Esophagus squamous epithelium (tissue), 5 donors: ENCODE data around the gene SERPINI1. TPM values are rescaled to one million over a fixed set of nuclear protein-coding genes. Genes with fewer than 3 reads are reported as not detected.

Experiments used
- DNase-seq: peaks from one replicate; lab custom pipeline; 2025; lab: John Stamatoyannopoulos, UW
- H3K27ac ChIP-seq, 4 donors: fragments of 200-600 bp; sonication (generic); one replicate each; pipeline ENCODE4 v1.5.1; 2016 to 2019; ENCODE audit warnings: mild to moderate bottlenecking in 1 of 4
- H3K27me3 ChIP-seq, 4 donors: fragments of 200-600 bp; sonication (generic); 1 replicate in 3 of 4; 2 replicates in 1 of 4; pipeline versions ENCODE4 v1.5.1 to v1.6.0; 2017 to 2021; ENCODE audit warnings: antibody characterized with exemption in 1 of 4
- H3K36me3 ChIP-seq, 3 donors: fragments of 200-600 bp; sonication (generic); one replicate each; pipeline ENCODE4 v1.5.1; 2016 to 2019
- H3K4me1 ChIP-seq, 3 donors: fragments of 200-600 bp; sonication (generic); one replicate each; pipeline ENCODE4 v1.5.1; 2017 to 2019
- H3K4me3 ChIP-seq, 4 donors: fragments of 200-600 bp; sonication (generic); 1 replicate in 3 of 4; 2 replicates in 1 of 4; pipeline ENCODE4 v1.5.1; 2016 to 2019; ENCODE audit warnings: mild to moderate bottlenecking in 2 of 4, moderate library complexity in 1 of 4
- H3K9me3 ChIP-seq, 3 donors: fragments of 200-600 bp; sonication (generic); one replicate each; pipeline ENCODE4 v1.5.1; 2016 to 2019
- POLR2A ChIP-seq, 4 donors: fragments of 450-650 bp; IDR thresholded peaks; one replicate each; pipeline ENCODE4 v1.6.1; 2017; ENCODE audit warnings: antibody characterized with exemption in 4 of 4, mild to moderate bottlenecking in 4 of 4, moderate library complexity in 3 of 4
- WGBS, 2 donors: methylation state at CpG; one replicate each; pipeline ENCODE4 v1.1.5; 2018; 5-methylcytosine and 5-hydroxymethylcytosine counted together
- intact Hi-C: fragments of 100-400 bp; cut with DNase I; formaldehyde crosslinking; loops from one replicate; pipeline ENCODE4 v1.15.0; 2022
- total RNA-seq, 4 donors: library from RNA; depleted of rRNA; stranded (reverse); fragments of >200 nt; gene quantifications; one replicate each; pipeline ENCODE4 v1.1.0, GENCODE V29; 2016
- TF ChIP-seq, protein P1 (sequence below), 6 experiments: fragments of 450-650 bp in 4 of 6; fragments of 200-600 bp in 2 of 6; sonication (generic) in 2 of 6; IDR thresholded peaks; one replicate each; pipeline ENCODE4 v1.5.1; 2016 to 2019; ENCODE audit warnings: antibody characterized with exemption in 6 of 6, mild to moderate bottlenecking in 4 of 6, moderate library complexity in 4 of 6
- donor health status: DM: yes; HTN: yes; CAD: no.

SERPINI1 gene
- total RNA-seq, 4 donors from 2014 or later, result 1.1 to 4.4 (median 3.5) TPM

DNA sequence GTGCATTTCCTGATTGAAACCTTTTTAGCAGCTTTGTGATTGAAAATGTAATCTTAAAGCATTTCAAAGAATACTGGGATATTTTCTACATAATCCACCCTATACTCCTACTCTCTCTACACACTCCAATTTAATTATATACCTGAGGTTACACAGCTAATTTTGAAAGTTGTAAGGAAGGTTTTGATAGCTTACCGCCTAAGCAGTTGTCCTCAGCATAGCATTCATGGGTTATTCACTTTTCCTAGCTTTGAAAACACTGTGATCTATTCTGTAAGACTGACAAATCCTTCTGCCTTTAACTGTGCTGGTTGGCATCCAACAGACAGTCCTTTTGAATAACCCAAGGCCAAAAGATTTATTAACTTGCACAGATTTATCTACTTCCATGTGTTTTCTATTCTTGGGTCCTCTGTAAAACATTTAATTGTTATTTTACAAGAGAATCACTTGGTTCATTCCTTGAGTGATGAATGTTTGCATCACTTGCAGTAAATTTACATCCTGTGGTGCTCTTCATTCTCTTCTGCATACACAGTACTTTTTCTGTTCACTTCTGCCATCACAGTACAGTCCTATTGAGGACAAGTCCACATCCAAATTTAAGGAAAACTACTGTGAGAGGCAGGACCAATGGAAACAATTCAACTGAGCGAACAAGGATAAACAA lies 44.8 kb downstream of the SERPINI1 start:
- H3K27ac ChIP-seq, result no peak overlapping the region
- 78 to 83% methylated on average over 2 of the region's 2 CpGs for whole genome bisulfite sequencing, 2 donors
- H3K27me3 ChIP-seq, result no peaks in the 10 kb centered on the region
- H3K9me3 ChIP-seq, result peaks cover 0 to 11% (median 0%) of the 10 kb centered on the region in 3 donors
- TF ChIP-seq, protein P1, sequence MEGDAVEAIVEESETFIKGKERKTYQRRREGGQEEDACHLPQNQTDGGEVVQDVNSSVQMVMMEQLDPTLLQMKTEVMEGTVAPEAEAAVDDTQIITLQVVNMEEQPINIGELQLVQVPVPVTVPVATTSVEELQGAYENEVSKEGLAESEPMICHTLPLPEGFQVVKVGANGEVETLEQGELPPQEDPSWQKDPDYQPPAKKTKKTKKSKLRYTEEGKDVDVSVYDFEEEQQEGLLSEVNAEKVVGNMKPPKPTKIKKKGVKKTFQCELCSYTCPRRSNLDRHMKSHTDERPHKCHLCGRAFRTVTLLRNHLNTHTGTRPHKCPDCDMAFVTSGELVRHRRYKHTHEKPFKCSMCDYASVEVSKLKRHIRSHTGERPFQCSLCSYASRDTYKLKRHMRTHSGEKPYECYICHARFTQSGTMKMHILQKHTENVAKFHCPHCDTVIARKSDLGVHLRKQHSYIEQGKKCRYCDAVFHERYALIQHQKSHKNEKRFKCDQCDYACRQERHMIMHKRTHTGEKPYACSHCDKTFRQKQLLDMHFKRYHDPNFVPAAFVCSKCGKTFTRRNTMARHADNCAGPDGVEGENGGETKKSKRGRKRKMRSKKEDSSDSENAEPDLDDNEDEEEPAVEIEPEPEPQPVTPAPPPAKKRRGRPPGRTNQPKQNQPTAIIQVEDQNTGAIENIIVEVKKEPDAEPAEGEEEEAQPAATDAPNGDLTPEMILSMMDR (IDR thresholded peaks at IDR 0.05), result no peak
- TF ChIP-seq POLR2A (IDR thresholded peaks at IDR 0.05), result no peak
- peaks cover 0 to 9% (median 0%) of the 10 kb centered on the region in 3 donors for H3K4me1 ChIP-seq
- no peak overlapping the region for H3K4me3 ChIP-seq
- no peak for DNase-seq
- no peaks in the 10 kb centered on the region for H3K36me3 ChIP-seq
- intact Hi-C loops, result no loop called here

DNA sequence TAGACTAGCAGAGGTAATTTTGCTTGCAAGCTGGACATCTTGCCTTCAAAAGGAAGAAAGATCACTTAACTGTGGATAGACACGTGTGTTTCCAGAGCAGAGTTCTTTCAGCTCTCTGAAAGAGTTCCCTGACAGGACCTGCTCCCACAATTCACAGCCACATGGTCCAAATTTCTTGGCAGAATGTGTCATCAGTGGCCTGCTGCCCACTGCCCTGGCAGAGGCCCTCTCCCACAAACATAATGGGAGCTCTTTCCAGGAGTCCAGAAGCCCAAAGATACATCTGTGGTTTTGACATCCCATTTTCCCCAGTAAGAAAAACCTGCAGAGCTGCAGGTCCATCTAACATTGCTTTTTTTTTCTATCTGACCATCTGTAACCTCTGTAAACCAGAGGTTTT lies 48.3 kb downstream of the SERPINI1 start:
- no peak for DNase-seq
- TF ChIP-seq, protein P1 (IDR thresholded peaks at IDR 0.05), result no peak
- no peak for TF ChIP-seq POLR2A (IDR thresholded peaks at IDR 0.05)

GRCh38 chr3:167785790-167786189 lies 50.3 kb downstream of the SERPINI1 start:
- 72 to 83% methylated on average over 3 of the region's 3 CpGs for WGBS, 2 donors
- H3K27ac ChIP-seq, result no peak overlapping the region
- peaks cover 0 to 10% (median 0%) of the 10 kb centered on the region in 3 donors for H3K4me1 ChIP-seq
- no peaks in the 10 kb centered on the region for H3K27me3 ChIP-seq
- no peak for DNase-seq
- intact Hi-C loops, result no loop called here
- H3K4me3 ChIP-seq, result no peak overlapping the region
- H3K36me3 ChIP-seq, result no peaks in the 10 kb centered on the region
- no peaks in the 10 kb centered on the region for H3K9me3 ChIP-seq
- TF ChIP-seq, protein P1 (IDR thresholded peaks at IDR 0.05), result no peak
- no peak for TF ChIP-seq POLR2A (IDR thresholded peaks at IDR 0.05)

More for the DNA sequence above, 48.3 kb downstream of the SERPINI1 start:
- Histone ChIP-seq H3K4me1 (peaks cover 0 to 10% (median 0%) of the 10 kb centered on the region in 3 donors), H3K4me3 (no peak overlapping the region), H3K27me3 (no peaks in the 10 kb centered on the region), H3K36me3 (no peaks in the 10 kb centered on the region), H3K27ac (no peak overlapping the region), H3K9me3 (no peaks in the 10 kb centered on the region)
- 45 to 53% methylated on average over 1 of the region's 1 CpG for WGBS, 2 donors
- intact Hi-C loops, result no loop called here

DNA sequence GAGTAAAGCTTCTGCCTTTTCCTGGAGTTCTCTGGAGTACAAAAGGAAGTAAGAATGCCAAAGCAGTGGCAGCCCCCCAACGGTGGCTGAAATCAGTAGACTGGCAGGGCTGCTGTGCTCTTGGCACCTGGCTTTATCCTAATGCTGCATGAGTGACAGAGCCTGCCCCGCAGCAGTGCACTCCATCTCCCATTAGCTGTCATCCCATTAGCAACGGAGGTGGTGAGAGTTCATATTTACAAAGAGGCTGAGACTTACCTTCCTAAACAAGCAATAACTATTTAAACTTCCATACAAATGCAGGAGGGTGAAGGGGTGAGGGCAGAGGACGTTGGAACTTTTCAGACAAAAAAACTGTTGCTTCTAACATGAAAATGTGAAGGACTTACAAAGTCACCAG lies 51.9 kb downstream of the SERPINI1 start:
- H3K27me3 ChIP-seq, result no peaks in the 10 kb centered on the region
- no peaks in the 10 kb centered on the region for H3K9me3 ChIP-seq
- no peak overlapping the region for H3K27ac ChIP-seq
- no peaks in the 10 kb centered on the region for H3K36me3 ChIP-seq
- intact Hi-C loops, result no loop called here
- H3K4me3 ChIP-seq, result no peak overlapping the region
- H3K4me1 ChIP-seq, result peaks cover 0 to 10% (median 0%) of the 10 kb centered on the region in 3 donors
- WGBS, 2 donors, result 21 to 30% methylated on average over 1 to 4 of the region's 4 CpGs
- TF ChIP-seq POLR2A (IDR thresholded peaks at IDR 0.05), result no peak
- TF ChIP-seq, protein P1 (IDR thresholded peaks at IDR 0.05), result no peak
- no peak for DNase-seq

DNA sequence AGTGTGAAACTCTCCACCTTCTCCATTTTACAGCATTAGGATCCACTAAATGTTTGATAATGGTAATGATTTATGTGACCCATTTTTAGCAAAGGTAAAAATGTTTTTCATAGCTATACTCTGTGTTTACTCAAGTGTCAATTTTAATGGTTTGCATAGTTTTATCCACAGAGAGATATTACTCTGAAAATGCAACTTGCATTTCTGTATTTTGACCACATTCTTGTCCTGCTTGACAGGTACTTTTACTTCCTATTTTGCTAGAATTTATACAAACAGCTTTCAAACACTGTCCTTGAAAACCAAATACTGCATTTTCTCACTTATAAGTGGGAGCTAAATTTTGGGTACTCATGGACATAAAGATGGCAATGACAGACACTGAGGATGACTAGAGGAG lies 62.9 kb downstream of the SERPINI1 start:
- Histone ChIP-seq H3K4me1 (no peaks in the 10 kb centered on the region), H3K36me3 (peaks cover 0 to 5% (median 0%) of the 10 kb centered on the region in 3 donors), H3K27ac (no peak overlapping the region), H3K27me3 (no peaks in the 10 kb centered on the region), H3K4me3 (no peak overlapping the region), H3K9me3 (no peaks in the 10 kb centered on the region)
- DNase-seq, result no peak
- intact Hi-C loops, result no loop called here
- no peak for TF ChIP-seq POLR2A (IDR thresholded peaks at IDR 0.05)
- TF ChIP-seq, protein P1 (IDR thresholded peaks at IDR 0.05), result no peak
